ENCODE measurements around the gene SPATA31A5. TPM values are rescaled to one million over a fixed set of nuclear protein-coding genes. Genes with fewer than 3 reads are reported as not detected.
"Not testable (repeated sequence)": the region's sequence is repeated elsewhere in the genome, so short reads cannot be mapped to it uniquely, and the experiment has no call there.

The SPATA31A5 gene
- total RNA-seq (2014; rRNA removed) = not detected in 2 replicates
- not detected for polyA plus RNA-seq (2012)

DNA sequence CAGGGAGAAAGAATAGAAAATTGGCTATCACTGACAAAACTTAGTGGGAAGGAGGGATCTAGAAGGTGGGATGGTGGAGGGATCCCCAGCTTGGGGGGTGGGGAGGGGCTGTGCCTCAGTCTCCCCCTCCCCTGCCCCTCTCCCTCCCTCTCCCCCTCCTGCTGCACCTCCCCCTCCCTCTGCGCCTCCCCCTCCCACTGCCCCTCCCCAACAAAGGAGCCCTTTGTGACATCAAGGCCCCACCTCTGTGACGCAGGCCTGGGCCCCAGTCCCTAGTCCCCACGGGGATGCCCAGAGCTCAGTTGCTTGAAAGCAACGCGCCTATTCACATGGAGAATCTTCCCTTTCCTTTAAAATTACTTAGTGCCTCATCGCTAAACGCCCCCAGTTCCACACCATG is at the start of gene SPATA31A5:
Gene SPATA31A5 (plus strand): TSS at position 301 of the 400 bp plus-strand sequence. CDS start 29 bp downstream, at position 330.
- DNase-seq (ENCODE audit: low read depth) = not testable (repeated sequence)

DNA sequence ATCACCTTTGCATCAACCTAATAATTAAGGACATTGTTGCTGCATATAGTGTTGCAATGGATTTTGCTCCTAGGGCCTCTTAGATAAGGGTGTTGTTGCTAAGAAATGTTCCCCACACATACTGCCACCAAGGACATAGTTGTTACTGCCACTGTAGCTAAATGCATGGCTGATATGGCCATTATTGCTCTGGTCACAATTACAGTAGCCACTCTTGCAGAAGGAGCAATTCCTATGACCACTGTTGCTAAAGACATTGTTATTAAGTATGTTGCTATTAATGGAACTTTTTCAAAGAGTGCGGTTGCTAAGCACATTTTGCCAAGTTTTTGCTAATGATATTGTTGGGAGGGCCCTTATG is 48.8 kb downstream of the SPATA31A5 start:
- DNase-seq (ENCODE audit: low read depth) = not testable (repeated sequence)

DNA sequence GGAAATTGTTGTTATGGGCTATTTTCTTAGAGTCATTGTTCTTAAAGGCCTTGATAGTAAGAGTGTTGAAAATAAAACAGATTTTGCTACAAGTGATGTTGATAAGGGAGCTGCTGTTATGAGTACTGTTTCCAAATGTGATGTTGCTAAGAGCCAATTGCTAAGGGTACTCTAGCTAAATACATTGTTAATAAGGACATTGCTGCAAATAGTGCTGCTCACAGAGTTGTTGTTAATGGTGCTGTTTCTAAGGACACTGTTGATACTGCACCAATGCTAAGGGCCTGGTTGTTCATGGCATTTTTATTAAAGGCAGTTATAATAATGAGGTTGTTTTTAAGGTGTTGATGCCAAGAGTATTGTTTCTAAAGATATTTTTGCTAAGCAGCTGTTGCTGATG is 52.2 kb downstream of the SPATA31A5 start:
- not testable (repeated sequence) for DNase-seq (ENCODE audit: low read depth)

Measured in LHCN-M2 (cell line).